Measurements from ENCODE around the gene ALPG.
"Not testable (repeated sequence)": the region's sequence is repeated elsewhere in the genome, so short reads cannot be mapped to it uniquely, and the experiment has no call there.

The ALPG gene

GRCh38 chr2:232390661-232391060 lies 16.0 kb upstream of the ALPG start:
- Histone ChIP-seq H3K4me3 (no peak overlapping the region), H3K27ac (no peak overlapping the region)

- no peak overlapping the region for H3K4me3 ChIP-seq
- no peak overlapping the region for H3K27ac ChIP-seq
Measured at GRCh38 chr2:232393556-232393955, 13.1 kb upstream of the ALPG start.

- H3K4me3 ChIP-seq, H3K27ac ChIP-seq: not testable (repeated sequence)
Measured at GRCh38 chr2:232394431-232394830, 12.2 kb upstream of the ALPG start.

GRCh38 chr2:232395586-232395985 lies 11.1 kb upstream of the ALPG start:
- H3K27ac ChIP-seq = no peak overlapping the region
- no peak overlapping the region for H3K4me3 ChIP-seq

GRCh38 chr2:232396683-232397082 lies 10.0 kb upstream of the ALPG start:
- Histone ChIP-seq H3K27ac (no peak overlapping the region), H3K4me3 (no peak overlapping the region)

- no peak overlapping the region for H3K27ac ChIP-seq
Measured at GRCh38 chr2:232398293-232399034, 8.2 kb upstream of the ALPG start.

GRCh38 chr2:232400256-232401015 lies 6.2 kb upstream of the ALPG start:
- no peak overlapping the region for H3K4me3 ChIP-seq
- no peak overlapping the region for H3K27ac ChIP-seq

More at GRCh38 chr2:232398293-232399034, 8.2 kb upstream of the ALPG start:
- H3K4me3 ChIP-seq = no peak overlapping the region

GRCh38 chr2:232402518-232402917 lies 4.1 kb upstream of the ALPG start:
- Histone ChIP-seq H3K27ac (no peak overlapping the region), H3K4me3 (no peak overlapping the region)

GRCh38 chr2:232405943-232406510 lies 617 bp upstream of the ALPG start:
- no peak overlapping the region for H3K4me3 ChIP-seq
- no peak overlapping the region for H3K27ac ChIP-seq

GRCh38 chr2:232407428-232408150 lies 945 bp downstream of the ALPG start:
- H3K27ac ChIP-seq, H3K4me3 ChIP-seq: not testable (repeated sequence)

GRCh38 chr2:232408269-232408668 lies 1.6 kb downstream of the ALPG start:
- not testable (repeated sequence) for H3K27ac ChIP-seq, H3K4me3 ChIP-seq

- not testable (repeated sequence) for H3K4me3 ChIP-seq, H3K27ac ChIP-seq
Measured at GRCh38 chr2:232409617-232410016, 3.0 kb downstream of the ALPG start.

- Histone ChIP-seq H3K27ac (no peak overlapping the region), H3K4me3 (no peak overlapping the region)
Measured at GRCh38 chr2:232410238-232410900, 3.7 kb downstream of the ALPG start.

- Histone ChIP-seq H3K4me3 (no peak overlapping the region), H3K27ac (no peak overlapping the region)
Measured at GRCh38 chr2:232411901-232412629, 5.4 kb downstream of the ALPG start.

- H3K4me3 ChIP-seq = no peak overlapping the region
- H3K27ac ChIP-seq = no peak overlapping the region
Measured at GRCh38 chr2:232412986-232413385, 6.3 kb downstream of the ALPG start.

- H3K4me3 ChIP-seq = no peak overlapping the region
- H3K27ac ChIP-seq = no peak overlapping the region
Measured at GRCh38 chr2:232415138-232415690, 8.6 kb downstream of the ALPG start.

- Histone ChIP-seq H3K4me3 (no peak overlapping the region), H3K27ac (no peak overlapping the region)
Measured at GRCh38 chr2:232415736-232416520, 9.3 kb downstream of the ALPG start.

Data from skin epidermis (tissue), 12 donors.